ENCODE results near the gene CCDC24. TPM values are rescaled to one million over a fixed set of nuclear protein-coding genes. Genes with fewer than 3 reads are reported as not detected.

CCDC24 gene
- total and polyA plus RNA-seq, 9 of the 15 experiments (the other 6 are each of a cell fraction or from before 2014, with no cell fraction given): 0.31 to 4.5 (median 1.5) TPM

DNA sequence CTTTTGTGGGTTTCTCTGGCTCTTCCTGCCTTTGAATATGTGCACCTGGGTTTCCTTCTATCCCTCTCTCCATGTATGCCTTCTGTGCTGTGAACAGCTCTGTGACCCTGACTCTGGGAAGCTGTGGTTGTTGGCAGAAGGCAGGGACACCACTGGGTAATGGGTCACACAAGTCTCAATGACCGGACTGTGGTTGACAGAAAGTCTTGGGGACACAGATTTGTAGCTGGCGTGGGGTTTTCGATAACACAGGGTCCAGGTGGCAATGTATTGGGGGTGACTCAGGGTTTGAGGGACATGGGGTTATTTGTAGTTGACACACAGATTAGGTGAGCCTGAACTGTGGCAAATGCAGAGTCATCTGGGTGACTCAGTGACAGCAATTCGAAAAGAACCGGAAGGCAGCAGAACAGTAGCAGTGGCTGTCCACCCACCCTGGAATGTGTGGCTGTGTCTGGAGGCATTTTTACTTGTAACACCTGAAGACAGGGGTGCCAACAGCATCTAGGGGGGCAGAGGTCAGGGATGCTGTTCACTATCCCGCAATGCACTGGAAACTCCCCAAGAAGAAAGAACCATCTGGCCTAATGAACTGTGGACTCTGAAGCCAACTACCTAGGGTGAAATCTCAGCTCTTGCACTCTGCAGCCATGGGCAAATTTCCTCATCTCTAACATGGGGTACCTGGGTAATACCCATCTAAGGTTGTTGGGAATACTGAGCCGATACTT, 52.8 kb downstream of the CCDC24 start (continued):
- TF ChIP-seq ZSCAN32 (CRISPR knock-in tag; IDR thresholded peaks at IDR 0.05): no peak
- no peak for TF ChIP-seq SPI1 (IDR thresholded peaks at IDR 0.05; ENCODE audit: borderline replicate concordance, low read depth, low read length)
- no peak for TF ChIP-seq CBX1 (IDR thresholded peaks at IDR 0.05; ENCODE audit: low read depth)
- TF ChIP-seq, protein P1, sequence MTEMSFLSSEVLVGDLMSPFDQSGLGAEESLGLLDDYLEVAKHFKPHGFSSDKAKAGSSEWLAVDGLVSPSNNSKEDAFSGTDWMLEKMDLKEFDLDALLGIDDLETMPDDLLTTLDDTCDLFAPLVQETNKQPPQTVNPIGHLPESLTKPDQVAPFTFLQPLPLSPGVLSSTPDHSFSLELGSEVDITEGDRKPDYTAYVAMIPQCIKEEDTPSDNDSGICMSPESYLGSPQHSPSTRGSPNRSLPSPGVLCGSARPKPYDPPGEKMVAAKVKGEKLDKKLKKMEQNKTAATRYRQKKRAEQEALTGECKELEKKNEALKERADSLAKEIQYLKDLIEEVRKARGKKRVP (CRISPR knock-in tag; IDR thresholded peaks at IDR 0.05): no peak
- no peak for TF ChIP-seq POLR3G (IDR thresholded peaks at IDR 0.05; ENCODE audit: extremely low read depth, insufficient read length, insufficient replicate concordance)
- TF ChIP-seq ZNF57 (CRISPR knock-in tag; IDR thresholded peaks at IDR 0.05): no peak
- peak; percentile 97 for TF ChIP-seq NFE2 (IDR thresholded peaks at IDR 0.05; ENCODE audit: low read depth)
- TF ChIP-seq PCBP2 (IDR thresholded peaks at IDR 0.05; ENCODE audit: low read depth, low read length, poor library complexity, severe bottlenecking): no peak
- no peak for TF ChIP-seq ZNF134 (CRISPR knock-in tag; conservative IDR thresholded peaks at IDR 0.05)
- TF ChIP-seq ZKSCAN1 (IDR thresholded peaks at IDR 0.05; ENCODE audit: low read depth, low read length): no peak
- TF ChIP-seq, protein P2, sequence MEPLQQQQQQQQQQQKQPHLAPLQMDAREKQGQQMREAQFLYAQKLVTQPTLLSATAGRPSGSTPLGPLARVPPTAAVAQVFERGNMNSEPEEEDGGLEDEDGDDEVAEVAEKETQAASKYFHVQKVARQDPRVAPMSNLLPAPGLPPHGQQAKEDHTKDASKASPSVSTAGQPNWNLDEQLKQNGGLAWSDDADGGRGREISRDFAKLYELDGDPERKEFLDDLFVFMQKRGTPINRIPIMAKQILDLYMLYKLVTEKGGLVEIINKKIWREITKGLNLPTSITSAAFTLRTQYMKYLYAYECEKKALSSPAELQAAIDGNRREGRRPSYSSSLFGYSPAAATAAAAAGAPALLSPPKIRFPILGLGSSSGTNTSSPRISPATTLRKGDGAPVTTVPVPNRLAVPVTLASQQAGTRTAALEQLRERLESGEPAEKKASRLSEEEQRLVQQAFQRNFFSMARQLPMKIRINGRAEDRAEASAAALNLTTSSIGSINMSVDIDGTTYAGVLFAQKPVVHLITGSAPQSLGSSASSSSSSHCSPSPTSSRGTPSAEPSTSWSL (CRISPR knock-in tag; IDR thresholded peaks at IDR 0.05; ENCODE audit: borderline replicate concordance): no peak
- no peak for TF ChIP-seq ZNF174 (CRISPR knock-in tag; IDR thresholded peaks at IDR 0.05)
- TF ChIP-seq ZFP36 (IDR thresholded peaks at IDR 0.05; ENCODE audit: low read depth, low read length, partially characterized antibody): no peak
- peak; percentile 90 for TF ChIP-seq MAFK (IDR thresholded peaks at IDR 0.05; ENCODE audit: low read length)
